H1 (cell line): Measurements from ENCODE around the gene KDM6B. TPM values are rescaled to one million over a fixed set of nuclear protein-coding genes. Genes with fewer than 3 reads are reported as not detected.
A peak's percentile ranks its signal among the peaks of the same experiment; 100 is the strongest.

Experiments
- CTCF ChIA-PET: fragments of 300-600 bp; sonication (Branson Sonifier 250); formaldehyde crosslinking; loops from one replicate; lab custom pipeline; 2021; ENCODE audit not compliant: partially characterized antibody; lab: Charles Lee
- POLR2A ChIA-PET: fragments of 300-600 bp; sonication (Branson Sonifier 250); formaldehyde crosslinking; loops from one replicate; lab custom pipeline; 2021; ENCODE audit warnings: inconsistent platforms; ENCODE audit not compliant: partially characterized antibody; lab: Charles Lee
- DNase-seq, 2 experiments: peaks; one replicate each; pipeline versions ENCODE4 v3.0.0 to v3.0.0-alpha.2; 2010 to 2022; ENCODE audit warnings: low spot score in 2 of 2, low read depth in 1 of 2, mixed read lengths in 1 of 2
- FAIRE-seq: peaks from 2 replicates; lab custom pipeline; 2011; peaks lifted over from hg19 to GRCh38; lab: Jason Lieb, UNC
- H2AFZ ChIP-seq: 2 replicates; pipeline ENCODE4 v1.8.1; 2012; ENCODE audit warnings: low read length, inconsistent platforms
- H2AK5ac ChIP-seq: 2 replicates; pipeline ENCODE4 v1.6.1; 2013; ENCODE audit warnings: low read depth, low read length
- H2BK120ac ChIP-seq: replicated peaks from 2 replicates; pipeline ENCODE3; 2013; ENCODE audit warnings: low read depth, low read length, inconsistent platforms
- H2BK12ac ChIP-seq: 2 replicates; pipeline ENCODE4 v1.6.1; 2013; ENCODE audit warnings: low read depth, low read length
- H2BK15ac ChIP-seq: 2 replicates; pipeline ENCODE4 v1.6.1; 2013; ENCODE audit warnings: low read length
- H2BK20ac ChIP-seq: 2 replicates; pipeline ENCODE4 v1.6.1; 2013; ENCODE audit warnings: low read length
- H2BK5ac ChIP-seq: 2 replicates; pipeline ENCODE4 v1.6.1; 2013; ENCODE audit warnings: low read depth, low read length
- H3K14ac ChIP-seq: 2 replicates; pipeline ENCODE4 v1.6.1; 2013; ENCODE audit warnings: inconsistent platforms; ENCODE audit not compliant: insufficient read length
- H3K18ac ChIP-seq: 2 replicates; pipeline ENCODE4 v1.6.1; 2013; ENCODE audit warnings: low read length; ENCODE audit errors: extremely low read depth
- H3K23ac ChIP-seq: 2 replicates; pipeline ENCODE4 v1.6.1; 2013; ENCODE audit warnings: inconsistent platforms; ENCODE audit not compliant: insufficient read length
- H3K23me2 ChIP-seq: 2 replicates; pipeline ENCODE4 v1.6.1; 2013; ENCODE audit warnings: low read depth, low read length
- H3K27ac ChIP-seq: 2 replicates; pipeline ENCODE4 v1.6.1; 2011; ENCODE audit warnings: low read depth, low read length, inconsistent platforms
- H3K27me3 ChIP-seq, 4 experiments: replicated peaks in 1 of 4; 1 replicate in 1 of 4; 2 replicates in 3 of 4; pipeline versions ENCODE4 v1.6.1 to v1.8.1; 2011 to 2013; ENCODE audit warnings: low read length in 3 of 4, mild to moderate bottlenecking in 3 of 4, inconsistent platforms in 2 of 4, mixed read lengths in 2 of 4, moderate library complexity in 1 of 4; ENCODE audit not compliant: control insufficient read depth in 3 of 4, insufficient read depth in 3 of 4; ENCODE audit errors: extremely low read depth in 1 of 4
- H3K36me3 ChIP-seq, 4 experiments: 2 replicates each; pipeline versions ENCODE4 v1.6.1 to v1.8.1; 2011 to 2013; ENCODE audit warnings: mild to moderate bottlenecking in 4 of 4, low read length in 3 of 4, moderate library complexity in 2 of 4, control low read depth in 1 of 4, inconsistent platforms in 1 of 4; ENCODE audit not compliant: insufficient read depth in 4 of 4, control insufficient read depth in 2 of 4
- H3K4ac ChIP-seq: replicated peaks from 2 replicates; pipeline ENCODE3; 2013; ENCODE audit warnings: low read length, low read depth, mixed read lengths, inconsistent platforms; ENCODE audit not compliant: insufficient read length
- H3K4me1 ChIP-seq, 4 experiments: replicated peaks in 1 of 4; 1 replicate in 1 of 4; 2 replicates in 3 of 4; pipeline versions ENCODE4 v1.6.1 to v1.8.1; 2011 to 2013; ENCODE audit warnings: low read length in 3 of 4, inconsistent platforms in 2 of 4, mixed read lengths in 1 of 4; ENCODE audit not compliant: insufficient read depth in 4 of 4, control insufficient read depth in 3 of 4
- H3K4me2 ChIP-seq, 2 experiments: 2 replicates each; pipeline versions ENCODE4 v1.6.1 to v1.8.1; 2011 to 2013; ENCODE audit warnings: low read depth in 2 of 2, low read length in 2 of 2, control low read depth in 1 of 2, inconsistent platforms in 1 of 2, mild to moderate bottlenecking in 1 of 2; ENCODE audit not compliant: insufficient read depth in 1 of 2
- H3K4me3 ChIP-seq, 4 experiments: fragments of 200-600, 300-600 bp in 1 of 4; sonication (generic), shearing (Covaris generic), sonication (Bioruptor Twin) in 1 of 4; 2 replicates each; pipeline versions ENCODE4 v1.5.1 to v1.8.1; 2011 to 2016; ENCODE audit warnings: low read length in 4 of 4, low read depth in 3 of 4, control low read depth in 2 of 4, inconsistent platforms in 2 of 4, mild to moderate bottlenecking in 2 of 4, mixed read lengths in 1 of 4, moderate library complexity in 1 of 4; ENCODE audit not compliant: insufficient read depth in 2 of 4; ENCODE audit errors: extremely low read depth in 1 of 4
- H3K56ac ChIP-seq: replicated peaks from 2 replicates; pipeline ENCODE3; 2013; ENCODE audit warnings: low read depth, mild to moderate bottlenecking, mixed read lengths, low read length, inconsistent platforms; ENCODE audit not compliant: insufficient read length
- H3K79me1 ChIP-seq: 2 replicates; pipeline ENCODE4 v1.6.1; 2013; ENCODE audit warnings: low read depth, low read length, control low read depth
- H3K79me2 ChIP-seq, 2 experiments: 2 replicates each; pipeline versions ENCODE4 v1.6.1 to v1.8.1; 2012 to 2013; ENCODE audit warnings: low read length in 2 of 2, mild to moderate bottlenecking in 2 of 2, inconsistent platforms in 1 of 2; ENCODE audit not compliant: insufficient read depth in 2 of 2, control insufficient read depth in 1 of 2
- H3K9ac ChIP-seq, 4 experiments: replicated peaks in 1 of 4; 1 replicate in 1 of 4; 2 replicates in 3 of 4; pipeline versions ENCODE4 v1.6.1 to v1.8.1; 2011 to 2013; ENCODE audit warnings: low read depth in 3 of 4, low read length in 3 of 4, control low read depth in 2 of 4, mild to moderate bottlenecking in 2 of 4, moderate library complexity in 2 of 4, inconsistent platforms in 1 of 4; ENCODE audit errors: extremely low read depth in 1 of 4
- H3K9me3 ChIP-seq, 2 experiments: 2 replicates each; pipeline versions ENCODE4 v1.6.1 to v1.8.1; 2012 to 2013; ENCODE audit warnings: mild to moderate bottlenecking in 2 of 2, moderate library complexity in 2 of 2, control low read depth in 1 of 2, inconsistent platforms in 1 of 2, low read depth in 1 of 2, low read length in 1 of 2, mixed read lengths in 1 of 2; ENCODE audit not compliant: insufficient read depth in 2 of 2
- H4K20me1 ChIP-seq, 2 experiments: replicated peaks in 1 of 2; 2 replicates each; pipeline versions ENCODE3 to v1.8.1; 2011 to 2013; ENCODE audit warnings: inconsistent platforms in 2 of 2, low read length in 2 of 2, mild to moderate bottlenecking in 1 of 2; ENCODE audit not compliant: insufficient read depth in 2 of 2, control insufficient read depth in 1 of 2
- H4K5ac ChIP-seq: 2 replicates; pipeline ENCODE4 v1.6.1; 2013; ENCODE audit warnings: low read length, low read depth, mixed read lengths, inconsistent platforms; ENCODE audit not compliant: insufficient read length
- H4K8ac ChIP-seq: 2 replicates; pipeline ENCODE4 v1.8.0; 2013; ENCODE audit warnings: mild to moderate bottlenecking, moderate library complexity, low read length, inconsistent platforms; ENCODE audit not compliant: insufficient read depth; ENCODE audit errors: extremely low read depth
- H4K91ac ChIP-seq: replicated peaks from 2 replicates; pipeline ENCODE3; 2013; ENCODE audit warnings: low read length, mixed read lengths, inconsistent platforms; ENCODE audit not compliant: insufficient read length
- CREB1 ChIP-seq: IDR thresholded peaks from 2 replicates; pipeline ENCODE4 v1.6.1; 2012; ENCODE audit warnings: inconsistent platforms
- CTCF ChIP-seq, 3 experiments: IDR thresholded peaks; 1 replicate in 2 of 3; 2 replicates in 1 of 3; pipeline versions ENCODE4 v1.5.1 to v1.6.1; 2011; ENCODE audit warnings: low read length in 3 of 3, mild to moderate bottlenecking in 3 of 3, inconsistent platforms in 2 of 3, low read depth in 1 of 3, moderate library complexity in 1 of 3; ENCODE audit not compliant: insufficient read depth in 1 of 3; ENCODE audit errors: control extremely low read depth in 1 of 3
- HDAC6 ChIP-seq: IDR thresholded peaks from one replicate; pipeline ENCODE4 v1.7.1; 2012; ENCODE audit warnings: low read depth, mild to moderate bottlenecking, inconsistent platforms, low read length, moderate library complexity
- KDM4A ChIP-seq: IDR thresholded peaks from one replicate; pipeline ENCODE4 v1.7.1; 2012; ENCODE audit warnings: low read depth, mild to moderate bottlenecking, moderate library complexity, low read length, inconsistent platforms; ENCODE audit not compliant: severe bottlenecking
- MAFK ChIP-seq: IDR thresholded peaks from 2 replicates; pipeline ENCODE4 v1.6.1; 2012; ENCODE audit warnings: low read depth, mild to moderate bottlenecking, improper control_type of control experiment, low read length
- RAD21 ChIP-seq, 2 experiments: IDR thresholded peaks in 1 of 2; conservative IDR thresholded peaks in 1 of 2; 2 replicates each; pipeline ENCODE4 v1.6.1; 2011; ENCODE audit warnings: low read depth in 2 of 2, low read length in 2 of 2, improper control_type of control experiment in 1 of 2, inconsistent platforms in 1 of 2, mild to moderate bottlenecking in 1 of 2, moderate library complexity in 1 of 2
- USF2 ChIP-seq: IDR thresholded peaks from 2 replicates; pipeline ENCODE4 v1.6.1; 2011; ENCODE audit warnings: low read length, improper control_type of control experiment
- WGBS, 2 experiments: shearing (Covaris generic) in 1 of 2; methylation state at CpG; one replicate each; pipeline versions ENCODE4 v1.1.6 to v1.1.7; 2013 to 2015; ENCODE audit warnings: low lambda C conversion rate in 2 of 2, mixed read lengths in 2 of 2, inconsistent platforms in 1 of 2, low coverage in 1 of 2, missing lambda C conversion rate in 1 of 2; ENCODE audit not compliant: insufficient replicate concordance in 2 of 2, insufficient coverage in 1 of 2, insufficient read length in 1 of 2; ENCODE audit errors: extremely low coverage in 1 of 2, missing lambda C conversion rate in 1 of 2; 5-methylcytosine and 5-hydroxymethylcytosine counted together
- polyA plus RNA-seq, 7 experiments: library from polyadenylated mRNA; depleted of rRNA in 3 of 7; stranded (reverse) in 5 of 7; unstranded in 2 of 7; fragments of >200 nt in 5 of 7; fragments of 200-250 nt in 2 of 7; gene quantifications; 1 replicate in 5 of 7; 2 replicates in 1 of 7; 4 replicates in 1 of 7; pipeline versions ENCODE4 v1.2.1 to v1.2.3, GENCODE V29; 2011 to 2013; ENCODE audit warnings: missing spikeins in 2 of 7, mixed read lengths in 2 of 7
- total RNA-seq: library from RNA; stranded (reverse); fragmentation: NEBNext Ultra II Directional; extraction: Animal tissue kit (Norgen Biotek cat#: 25700); gene quantifications from 2 replicates; pipeline ENCODE4 v1.2.1, GENCODE V29; 2021

KDM6B gene
- total and polyA plus RNA-seq, 2 of the 8 experiments (the other 6 are each of a cell fraction or from before 2014, with no cell fraction given), result 0.48 to 3.7 TPM

GRCh38 chr17:7845359-7846062 lies 11.5 kb downstream of the KDM6B start:
- Histone ChIP-seq H4K20me1 (peaks cover 12 to 29% of the 10 kb centered on the region in 2 experiments), H3K27me3 (peaks cover 7 to 30% (median 27%) of the 10 kb centered on the region in 4 experiments)
- CTCF ChIA-PET, result interaction anchor here (0.6 to 2.1 kb wide), 16 partner anchors 8 to 274 kb away, joined by 3 to 10 read pairs (median 4); partner anchors contain the start of genes CYB5D1 and NAA38
- TF ChIP-seq RAD21 (IDR thresholded peaks at IDR 0.05 in 1 of 2, conservative IDR thresholded peaks at IDR 0.05 in 1 of 2; ENCODE audit: low read depth in 2 of 2, low read length in 2 of 2) (no peak), HDAC6 (no peak), KDM4A (no peak), CREB1 (no peak), CTCF (IDR thresholded peaks at IDR 0.05; ENCODE audit: control extremely low read depth in 1 of 3, insufficient read depth in 1 of 3, low read depth in 1 of 3, low read length in 3 of 3) (no peak), USF2 (no peak), MAFK (no peak)

More at GRCh38 chr17:7845359-7846062, 11.5 kb downstream of the KDM6B start:
- no peak overlapping the region for H3K18ac ChIP-seq
- H2BK120ac ChIP-seq, result no peak overlapping the region
- no peak overlapping the region for H3K27ac ChIP-seq
- POLR2A ChIA-PET, result interaction anchor here (0.6 to 4.2 kb wide), 8 partner anchors 8 to 144 kb away, joined by 3 to 22 read pairs (median 10); partner anchors contain the start of genes CYB5D1, KDM6B, NAA38 and TMEM88
- DNase-seq (no peak), FAIRE-seq (no peak)
- no peaks in the 10 kb centered on the region for H3K79me2 ChIP-seq
- 81% methylated on average over 15 of the region's 15 CpGs; no CpG with 5 or more reads in 1 of the 2 experiments for WGBS, 2 experiments
- H2AK5ac ChIP-seq, result no peak overlapping the region
- peak overlapping the region in 1 of 4 experiments; percentile 90; a peak in 4 of 8 replicates for H3K4me3 ChIP-seq
- H3K9ac ChIP-seq, result no peak overlapping the region
- no peaks in the 10 kb centered on the region; a peak in 3 of 8 replicates for H3K36me3 ChIP-seq
- no peak overlapping the region for H3K56ac ChIP-seq
- H2BK12ac ChIP-seq, result no peak overlapping the region
- no peak overlapping the region for H3K4ac ChIP-seq
- no peak overlapping the region for H2AFZ ChIP-seq
- H4K8ac ChIP-seq, result peak overlapping the region; percentile 65; the same call in 1 of the 2 replicates
- no peak overlapping the region for H3K23ac ChIP-seq
- H3K4me1 ChIP-seq, result peaks cover 5 to 19% (median 11%) of the 10 kb centered on the region in 4 experiments; a peak in 6 of 7 replicates
- no peak overlapping the region for H4K5ac ChIP-seq
- H3K14ac ChIP-seq, result no peak overlapping the region
- no peak overlapping the region for H2BK15ac ChIP-seq
- H3K4me2 ChIP-seq, result peak overlapping the region; percentile 96 to 100
- peaks cover 34% of the 10 kb centered on the region for H3K23me2 ChIP-seq
- H2BK5ac ChIP-seq, result no peak overlapping the region
- no peaks in the 10 kb centered on the region for H3K9me3 ChIP-seq
- H3K79me1 ChIP-seq, result no peaks in the 10 kb centered on the region
- H2BK20ac ChIP-seq, result no peak overlapping the region
- no peak overlapping the region for H4K91ac ChIP-seq
